GM12878 (cell line): ENCODE measurements around the gene TAF9B. TPM values are rescaled to one million over a fixed set of nuclear protein-coding genes. Genes with fewer than 3 reads are reported as not detected.

Experiments used
- ATAC-seq: fragments of 200-7000 bp; cut with Tn5 transposase; 3 replicates; pipeline ENCODE4 v1.9.1; 2020; ENCODE audit warnings: mild to moderate bottlenecking, moderate library complexity
- Bru-seq: library from RNA; stranded (reverse); fragments of 400-500 nt; gene quantifications from one replicate; lab custom pipeline; 2021; lab: Mats Ljungman, UMichigan
- BruChase-seq, 2 experiments: library from RNA; stranded (reverse); fragments of 400-500 nt; gene quantifications; one replicate each; lab custom pipeline; 2021; lab: Mats Ljungman, UMichigan
- BruUV-seq: library from RNA; stranded (reverse); fragments of 400-500 nt; replicated peaks from 2 replicates; lab custom pipeline; 2021; lab: Mats Ljungman, UMichigan
- CTCF ChIA-PET: fragments of 300-600 bp; sonication (Branson Sonifier 250); formaldehyde crosslinking; extraction: SDS; loops from one replicate; lab custom pipeline; 2021; ENCODE audit warnings: inconsistent platforms; lab: Yijun Ruan, JAX
- POLR2A ChIA-PET: fragments of 350-600 bp; formaldehyde crosslinking; extraction: SDS; loops from one replicate; lab custom pipeline; 2021; ENCODE audit warnings: inconsistent platforms; lab: Charles Lee
- RAD21 ChIA-PET: fragments of 300-600 bp; sonication (Branson Sonifier 250); formaldehyde crosslinking; loops from one replicate; lab custom pipeline; 2023; ENCODE audit warnings: antibody characterized with exemption; ENCODE audit not compliant: unreplicated experiment; lab: Charles Lee
- SMC1A ChIA-PET: fragments of 300-600 bp; sonication (Branson Sonifier 250); formaldehyde crosslinking; loops from one replicate; lab custom pipeline; 2023; ENCODE audit not compliant: unreplicated experiment, uncharacterized antibody; lab: Charles Lee
- DNase-seq: peaks from one replicate; pipeline ENCODE4 v3.0.0-alpha.2; 2011; ENCODE audit warnings: low read depth, low spot score
- FAIRE-seq: peaks from 3 replicates; lab custom pipeline; 2011; peaks lifted over from hg19 to GRCh38; lab: Jason Lieb, UNC
- H2AFZ ChIP-seq: 2 replicates; pipeline ENCODE4 v1.6.0; 2011; ENCODE audit warnings: low read depth, low read length, control low read depth; ENCODE audit not compliant: control insufficient read depth
- H3K27ac ChIP-seq: 2 replicates; pipeline ENCODE4 v1.5.1; 2011; ENCODE audit warnings: control low read depth; ENCODE audit not compliant: control insufficient read depth, insufficient read depth
- H3K27me3 ChIP-seq, 2 experiments: replicated peaks in 1 of 2; 2 replicates each; pipeline versions ENCODE4 v1.6.0 to v1.6.1; 2011; ENCODE audit warnings: low read length in 1 of 2; ENCODE audit not compliant: control insufficient read depth in 2 of 2, insufficient read depth in 2 of 2
- H3K36me3 ChIP-seq, 2 experiments: 2 replicates each; pipeline ENCODE4 v1.5.1; 2011; ENCODE audit warnings: low read length in 1 of 2; ENCODE audit not compliant: control insufficient read depth in 2 of 2, insufficient read depth in 2 of 2
- H3K4me1 ChIP-seq: 2 replicates; pipeline ENCODE4 v1.6.1; 2011; ENCODE audit warnings: mild to moderate bottlenecking, low read length, moderate library complexity, mixed read lengths; ENCODE audit not compliant: control insufficient read depth, insufficient read depth
- H3K4me2 ChIP-seq: 2 replicates; pipeline ENCODE4 v1.6.0; 2011; ENCODE audit warnings: control low read depth; ENCODE audit not compliant: control insufficient read depth, insufficient read depth
- H3K4me3 ChIP-seq: fragments of 200-600 bp; sonication (generic); 2 replicates; pipeline ENCODE4 v1.5.1; 2016
- H3K79me2 ChIP-seq: 2 replicates; pipeline ENCODE4 v1.6.0; 2011; ENCODE audit warnings: low read length; ENCODE audit not compliant: control insufficient read depth, insufficient read depth
- H3K9ac ChIP-seq: 2 replicates; pipeline ENCODE4 v1.8.0; 2011; ENCODE audit warnings: low read length, control low read depth, mixed read lengths; ENCODE audit not compliant: control insufficient read depth, insufficient read depth
- H3K9me3 ChIP-seq: replicated peaks from 3 replicates; pipeline ENCODE4 v1.5.1; 2011; ENCODE audit warnings: mild to moderate bottlenecking, low read length; ENCODE audit not compliant: control insufficient read depth, insufficient read depth
- H4K20me1 ChIP-seq: 2 replicates; pipeline ENCODE4 v1.6.0; 2011; ENCODE audit not compliant: control insufficient read depth, insufficient read depth
- CHD2 ChIP-seq: IDR thresholded peaks from 2 replicates; pipeline ENCODE4 v1.6.1; 2011; ENCODE audit warnings: low read depth, low read length, improper control_type of control experiment, borderline replicate concordance
- CREM ChIP-seq: IDR thresholded peaks from 2 replicates; pipeline ENCODE4 v1.6.1; 2014; ENCODE audit warnings: antibody characterized with exemption, low read depth
- E2F4 ChIP-seq: IDR thresholded peaks from 2 replicates; pipeline ENCODE4 v1.6.1; 2012; ENCODE audit warnings: low read depth, low read length, improper control_type of control experiment
- E4F1 ChIP-seq: fragments of 450-650 bp; IDR thresholded peaks from 2 replicates; pipeline ENCODE4 v1.6.1; 2018; ENCODE audit warnings: borderline replicate concordance, mild to moderate bottlenecking; ENCODE audit not compliant: partially characterized antibody
- EGR1 ChIP-seq, 2 experiments: IDR thresholded peaks; 1 replicate in 1 of 2; 2 replicates in 1 of 2; pipeline ENCODE4 v1.6.1; 2011 to 2012; ENCODE audit warnings: low read depth in 2 of 2, low read length in 2 of 2, borderline replicate concordance in 1 of 2, mild to moderate bottlenecking in 1 of 2, moderate library complexity in 1 of 2
- JUNB ChIP-seq: IDR thresholded peaks from 2 replicates; pipeline ENCODE4 v1.6.1; 2016; ENCODE audit warnings: antibody characterized with exemption, mild to moderate bottlenecking
- MYC ChIP-seq: IDR thresholded peaks from 2 replicates; pipeline ENCODE4 v1.6.1; 2011; ENCODE audit warnings: mild to moderate bottlenecking, low read length, moderate library complexity, inconsistent platforms; ENCODE audit not compliant: insufficient read depth, insufficient replicate concordance, insufficient read length, severe bottlenecking
- POLR2A ChIP-seq: IDR thresholded peaks from 2 replicates; pipeline ENCODE4 v1.6.1; 2011; ENCODE audit warnings: low read depth, mild to moderate bottlenecking, low read length
- POLR2AphosphoS5 ChIP-seq: IDR thresholded peaks from 2 replicates; pipeline ENCODE4 v1.6.1; 2011; ENCODE audit warnings: mild to moderate bottlenecking, low read length, inconsistent platforms
- YY1 ChIP-seq: IDR thresholded peaks from 2 replicates; pipeline ENCODE4 v1.6.1; 2011; ENCODE audit warnings: low read depth, mild to moderate bottlenecking, low read length
- ZBTB33 ChIP-seq: fragments of 450-650 bp; IDR thresholded peaks from 2 replicates; pipeline ENCODE4 v1.6.1; 2017; ENCODE audit warnings: mild to moderate bottlenecking
- WGBS: methylation state at CpG from one replicate; pipeline ENCODE4 v1.1.6; 2016; ENCODE audit warnings: low lambda C conversion rate; ENCODE audit not compliant: insufficient replicate concordance, insufficient coverage; ENCODE audit errors: missing lambda C conversion rate; 5-methylcytosine and 5-hydroxymethylcytosine counted together
- in situ Hi-C: fragments of 300-500 bp; cut with MboI; formaldehyde crosslinking; loops from 9 replicates; pipeline ENCODE4 v1.14.3; 2018; ENCODE audit warnings: mixed read lengths
- intact Hi-C: fragments of 100-400 bp; cut with micrococcal nuclease; formaldehyde crosslinking; loops from one replicate; pipeline ENCODE4 v1.14.2; 2022; ENCODE audit not compliant: unreplicated experiment
- long read RNA-seq, 2 experiments: library from polyadenylated mRNA; unstranded; transcript quantifications; one replicate each; pipeline ENCODE4 v2.0.0, GENCODE V29; 2019 to 2020
- polyA minus RNA-seq, 3 experiments: library from RNA; depleted of rRNA, polyadenylated mRNA; stranded (reverse); fragments of >200 nt; gene quantifications; 2 replicates each; pipeline ENCODE4 v1.2.3, GENCODE V29; 2011
- polyA plus RNA-seq, 11 experiments: library from polyadenylated mRNA; depleted of rRNA in 4 of 11; unstranded in 6 of 11; stranded (reverse) in 5 of 11; fragments of >200 nt; fragmentation: Nextera tagmentation in 4 of 11; fragmentation: Illumina TruSeq in 1 of 11; extraction: Ambion mirVana in 4 of 11; extraction: Trizol in 1 of 11; gene quantifications; 1 replicate in 1 of 11; 2 replicates in 10 of 11; pipeline versions ENCODE4 v1.2.1 to v1.2.3, GENCODE V29; 2011 to 2016; ENCODE audit warnings: inconsistent platforms in 2 of 11, missing spikeins in 2 of 11, low read depth in 1 of 11
- total RNA-seq, 4 experiments: library from RNA; depleted of rRNA in 3 of 4; stranded (reverse); fragments of >200 nt in 3 of 4; fragmentation: Illumina TruSeq in 1 of 4; extraction: Trizol in 1 of 4; gene quantifications; 2 replicates each; pipeline versions ENCODE4 v1.2.1 to v1.2.3, GENCODE V29; 2013 to 2021

The TAF9B gene
- total RNA-seq (2013; cell fraction: nucleolus; rRNA removed), result 3.3 and 4.0 TPM in 2 replicates
- total RNA-seq (2014; rRNA removed) (22.6 and 29.5 TPM in 2 replicates), total RNA-seq (2014; rRNA removed; fragmentation: Illumina TruSeq; extraction: Trizol) (23.3 and 23.7 TPM in 2 replicates), total RNA-seq (2021) (14.9 and 15.4 TPM in 2 replicates), polyA plus RNA-seq (2011; rRNA removed) (22.0 and 26.7 TPM in 2 replicates), polyA plus RNA-seq (2014; fragmentation: Illumina TruSeq; extraction: Trizol) (28.9 and 40.5 TPM in 2 replicates), polyA plus RNA-seq (2014; fragmentation: Nextera tagmentation; extraction: Ambion mirVana) (10 to 100 TPM; 19.0 to 20.8 TPM), polyA plus RNA-seq (2014; rRNA removed) (15.4 and 15.7 TPM in 2 replicates), polyA plus RNA-seq (2016; fragmentation: Nextera tagmentation; extraction: Ambion mirVana) (10 to 100 TPM; 41.5 to 42.5 TPM), polyA minus RNA-seq (2011; rRNA and poly(A)+ RNA removed) (10.9 and 15.5 TPM in 2 replicates), Bru-seq, nascent RNA (percentile 56 among the genes with signal in this experiment), BruChase-seq, experiment 1, labeled RNA remaining after a 6-hour chase (percentile 70 among the genes with signal in this experiment), BruChase-seq, experiment 2, labeled RNA remaining after a 2-hour chase (percentile 61 among the genes with signal in this experiment)
- polyA plus RNA-seq (2011; ENCODE audit: low read depth), result 3.6 TPM
- polyA plus RNA-seq (2011; cell fraction: cytosol; rRNA removed), result 10.3 and 11.7 TPM in 2 replicates
- polyA plus RNA-seq (2011; cell fraction: nucleus; rRNA removed), result 3.8 and 6.7 TPM in 2 replicates
- 8.0 and 10.2 TPM in 2 replicates for polyA plus RNA-seq (2012)
- polyA minus RNA-seq (2011; cell fraction: cytosol; rRNA and poly(A)+ RNA removed), result 4.1 and 6.1 TPM in 2 replicates
- 1.3 and 4.0 TPM in 2 replicates for polyA minus RNA-seq (2011; cell fraction: nucleus; rRNA and poly(A)+ RNA removed)
- long read RNA-seq, experiment 1, transcript TAF9B-201 (7 exons, 2,713 nt), result major isoform, 20 of 20 reads
- long read RNA-seq, experiment 1, partial matches to known transcripts, result 0 of 20 reads
- long read RNA-seq, experiment 1, other reads (novel, unspliced or antisense), result 0 of 20 reads
- long read RNA-seq, experiment 2, transcript TAF9B-201 (7 exons, 2,713 nt), result major isoform, 19 of 29 reads
- long read RNA-seq, experiment 2, partial matches to known transcripts, result 3 of 29 reads
- long read RNA-seq, experiment 2, other reads (novel, unspliced or antisense), result 7 of 29 reads

- in situ Hi-C loops (no loop called here), intact Hi-C loops (loop anchor here (5.0 to 10.0 kb wide), 3 partner anchors 183 to 945 kb away; no protein-coding TSS in a partner anchor)
- Histone ChIP-seq H3K4me1 (no peaks in the 10 kb centered on the region), H3K27me3 (no peaks in the 10 kb centered on the region), H4K20me1 (no peaks in the 10 kb centered on the region), H2AFZ (peak within 1 kb of the TSS; percentile 54), H3K9me3 (no peaks in the 10 kb centered on the region), H3K36me3 (no peaks in the 10 kb centered on the region), H3K4me3 (peak within 1 kb of the TSS; percentile 64), H3K4me2 (peak within 1 kb of the TSS; percentile 62), H3K79me2 (no peaks in the 10 kb centered on the region), H3K9ac (peak within 1 kb of the TSS; percentile 67), H3K27ac (peak within 1 kb of the TSS; percentile 51)
- DNase-seq, result peak; percentile 51
- ATAC-seq, result peak; percentile 98
- ChIA-PET SMC1A (interaction anchor here (1.0 to 1.5 kb wide), 2 partner anchors 14 to 182 kb away, joined by 3 to 5 read pairs; no protein-coding TSS in a partner anchor), RAD21 (interaction anchor here (1.3 to 1.5 kb wide), 2 partner anchors 240 to 375 kb away, joined by 3 read pairs; partner anchors contain the start of gene COX7B), CTCF (no interaction called here), POLR2A (interaction anchor here (1.5 kb wide), 1 partner anchor 36 kb away, joined by 4 read pairs; the partner anchor contains the start of gene PGK1)
- no peak for FAIRE-seq
- 22% methylated on average over 53 of the region's 59 CpGs for WGBS
- TSS peak; percentile 83 for BruUV-seq
- TF ChIP-seq MYC, result no peak
- TF ChIP-seq CHD2, result peak; percentile 84
- TF ChIP-seq CREM, result 0 out of 2 replicates have a peak, but pooled peaks have one; percentile 41
- TF ChIP-seq YY1, result peak; percentile 92
- TF ChIP-seq E4F1, result no peak
- 0 out of 2 replicates have a peak, but pooled peaks have one; percentile 44 for TF ChIP-seq E2F4
- no peak for TF ChIP-seq JUNB
- peak; percentile 86 for TF ChIP-seq POLR2A
- TF ChIP-seq POLR2AphosphoS5, result peak; percentile 60; the same call in 1 of the 2 replicates
- TF ChIP-seq EGR1 (IDR thresholded peaks at IDR 0.05; ENCODE audit: borderline replicate concordance in 1 of 2, low read depth in 2 of 2, low read length in 2 of 2), result 0 out of 3 replicates have a peak, but pooled peaks of 1 of the 2 experiments have one; percentile 9
- TF ChIP-seq ZBTB33, result no peak
Observed at GRCh38 chrX:78139160-78140123, at the start of gene TAF9B. Gene TAF9B, minus strand, starts transcription at chrX:78139650. Its CDS starts 39 bp downstream, at chrX:78139611.
